Smooth muscle cell (in vitro differentiated cells): ENCODE data around the gene FAM184A. TPM values are rescaled to one million over a fixed set of nuclear protein-coding genes. Genes with fewer than 3 reads are reported as not detected.

Source experiments
- DNase-seq: peaks from one replicate; lab custom pipeline; 2025; ENCODE audit not compliant: unreplicated experiment; lab: John Stamatoyannopoulos, UW
- H2AFZ ChIP-seq: fragments of 200-600 bp; sonication (generic); 2 replicates; pipeline ENCODE4 v1.6.0; 2016; ENCODE audit warnings: antibody characterized with exemption, low read depth, mild to moderate bottlenecking
- H3F3A ChIP-seq: fragments of 200-600 bp; sonication (generic); 2 replicates; pipeline ENCODE4 v1.6.0; 2017; ENCODE audit warnings: antibody characterized with exemption, low read depth
- H3K27ac ChIP-seq: fragments of 200-600 bp; sonication (generic); 2 replicates; pipeline ENCODE4 v1.5.1; 2016; ENCODE audit warnings: low read depth, mild to moderate bottlenecking
- H3K27me3 ChIP-seq: fragments of 200-600 bp; sonication (generic); 2 replicates; pipeline ENCODE4 v1.6.1; 2016; ENCODE audit warnings: low read depth, mild to moderate bottlenecking
- H3K36me3 ChIP-seq: fragments of 200-600 bp; sonication (generic); 2 replicates; pipeline ENCODE4 v1.5.1; 2016; ENCODE audit warnings: low read depth
- H3K4me1 ChIP-seq: fragments of 200-600 bp; sonication (generic); 2 replicates; pipeline ENCODE4 v1.5.1; 2016; ENCODE audit warnings: low read depth
- H3K4me2 ChIP-seq: fragments of 200-600 bp; sonication (generic); 2 replicates; pipeline ENCODE4 v1.6.0; 2016; ENCODE audit warnings: mild to moderate bottlenecking
- H3K4me3 ChIP-seq: fragments of 200-600 bp; sonication (generic); 2 replicates; pipeline ENCODE4 v1.5.1; 2016; ENCODE audit warnings: mild to moderate bottlenecking
- H3K79me2 ChIP-seq: fragments of 200-600 bp; sonication (generic); 2 replicates; pipeline ENCODE4 v1.6.0; 2016; ENCODE audit warnings: low read depth, mild to moderate bottlenecking
- H3K9ac ChIP-seq: fragments of 200-600 bp; sonication (generic); 2 replicates; pipeline ENCODE4 v1.6.0; 2016; ENCODE audit warnings: low read depth
- H3K9me3 ChIP-seq: fragments of 200-600 bp; sonication (generic); replicated peaks from 2 replicates; pipeline ENCODE4 v1.5.1; 2016; ENCODE audit warnings: low read depth
- H4K20me1 ChIP-seq: fragments of 200-600 bp; sonication (generic); 2 replicates; pipeline ENCODE4 v1.6.0; 2016; ENCODE audit warnings: low read depth
- CTCF ChIP-seq: fragments of 200-600 bp; sonication (generic); IDR thresholded peaks from 2 replicates; pipeline ENCODE4 v1.5.1; 2017; ENCODE audit warnings: borderline replicate concordance, mild to moderate bottlenecking, antibody characterized with exemption; ENCODE audit not compliant: insufficient read depth, poor library complexity, severe bottlenecking
- WGBS: methylation state at CpG from one replicate; pipeline ENCODE4 v1.1.7; 2016; ENCODE audit warnings: low lambda C conversion rate; 5-methylcytosine and 5-hydroxymethylcytosine counted together
- polyA plus RNA-seq: library from polyadenylated mRNA; unstranded; fragments of >200 nt; fragmentation: Nextera tagmentation; extraction: Ambion mirVana; gene quantifications from 2 replicates; pipeline ENCODE4 v1.2.1, GENCODE V29; 2016
- total RNA-seq: library from RNA; depleted of rRNA; stranded (reverse); fragments of >200 nt; gene quantifications from 2 replicates; pipeline ENCODE4 v1.2.3, GENCODE V29; 2014

FAM184A gene
- total and polyA plus RNA-seq, 2 experiments from 2014 or later, result 0.23 to 0.31 TPM

- H4K20me1 ChIP-seq, result no peaks in the 10 kb centered on the region
- H3K9me3 ChIP-seq, result no peaks in the 10 kb centered on the region
- H2AFZ ChIP-seq, result no peak overlapping the region
- no peak overlapping the region for H3K27ac ChIP-seq
- TF ChIP-seq CTCF, result no peak
- no peak overlapping the region for H3K4me2 ChIP-seq
- no peaks in the 10 kb centered on the region for H3F3A ChIP-seq
- H3K36me3 ChIP-seq, result no peaks in the 10 kb centered on the region
- no peak overlapping the region for H3K9ac ChIP-seq
- WGBS, result 98% methylated on average over 3 of the region's 3 CpGs
- H3K4me1 ChIP-seq, result no peaks in the 10 kb centered on the region
- no peak overlapping the region for H3K4me3 ChIP-seq
- no peak for DNase-seq
- H3K79me2 ChIP-seq, result no peaks in the 10 kb centered on the region
- H3K27me3 ChIP-seq, result no peaks in the 10 kb centered on the region
These were observed 107.6 kb downstream of the FAM184A start for GRCh38 chr6:118970866-118971265.

DNA sequence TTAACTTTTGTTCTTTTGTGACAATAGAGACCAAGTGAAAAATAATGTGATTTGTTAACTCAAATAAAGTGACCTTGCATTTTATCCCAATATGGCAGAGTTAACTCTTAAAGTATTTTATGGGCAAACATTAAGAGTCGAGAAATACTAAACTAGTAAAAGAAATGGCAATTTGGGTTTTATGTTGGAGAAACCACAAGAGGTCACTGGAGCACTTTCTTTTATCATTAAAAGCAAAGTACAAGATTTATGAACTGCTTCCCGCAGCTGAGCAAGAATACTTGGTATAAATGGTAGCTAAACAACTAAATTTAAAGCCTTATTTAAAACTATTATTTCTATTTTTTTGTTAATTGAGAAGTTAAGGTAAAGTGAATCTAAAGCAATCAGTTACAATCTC, 110.0 kb downstream of the FAM184A start:
- DNase-seq, result no peak
- H3K4me1 ChIP-seq, result no peaks in the 10 kb centered on the region
- WGBS, result 48% methylated on average over 2 of the region's 2 CpGs

DNA sequence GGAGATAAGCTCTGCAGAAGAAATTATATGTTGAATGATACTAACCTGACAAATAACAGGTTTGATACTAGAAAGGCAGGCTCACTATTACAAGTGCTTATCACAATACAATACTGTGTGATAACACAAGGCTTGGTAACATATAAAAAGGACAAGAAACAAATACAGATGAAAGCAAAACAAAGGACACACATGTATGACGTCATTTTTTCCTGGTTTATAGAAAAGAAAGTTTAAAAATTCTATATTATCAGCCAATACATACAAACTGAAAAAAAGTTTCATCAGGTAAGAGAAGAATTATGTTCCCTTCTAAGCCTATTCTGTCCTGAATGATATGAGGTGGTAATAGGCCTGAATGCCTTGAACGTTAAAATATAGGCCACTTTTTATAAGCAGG, 111.2 kb downstream of the FAM184A start:
- Histone ChIP-seq H3K9me3 (no peaks in the 10 kb centered on the region), H3K27me3 (no peaks in the 10 kb centered on the region), H3K4me2 (no peak overlapping the region), H3K79me2 (no peaks in the 10 kb centered on the region), H3K36me3 (no peaks in the 10 kb centered on the region), H2AFZ (no peak overlapping the region), H3K9ac (no peak overlapping the region), H3K4me3 (no peak overlapping the region), H4K20me1 (no peaks in the 10 kb centered on the region), H3F3A (no peaks in the 10 kb centered on the region), H3K27ac (no peak overlapping the region), H3K4me1 (no peaks in the 10 kb centered on the region)
- no peak for TF ChIP-seq CTCF
- no peak for DNase-seq
- WGBS, result 94% methylated on average over 2 of the region's 2 CpGs

More for the DNA sequence above, 110.0 kb downstream of the FAM184A start:
- Histone ChIP-seq H3K27me3 (no peaks in the 10 kb centered on the region), H3K36me3 (no peaks in the 10 kb centered on the region), H3K9me3 (no peaks in the 10 kb centered on the region), H4K20me1 (no peaks in the 10 kb centered on the region), H3K4me3 (no peak overlapping the region), H3K9ac (no peak overlapping the region), H3K27ac (no peak overlapping the region), H3K79me2 (no peaks in the 10 kb centered on the region), H2AFZ (no peak overlapping the region), H3K4me2 (no peak overlapping the region), H3F3A (no peaks in the 10 kb centered on the region)
- TF ChIP-seq CTCF, result peak; percentile 48

DNA sequence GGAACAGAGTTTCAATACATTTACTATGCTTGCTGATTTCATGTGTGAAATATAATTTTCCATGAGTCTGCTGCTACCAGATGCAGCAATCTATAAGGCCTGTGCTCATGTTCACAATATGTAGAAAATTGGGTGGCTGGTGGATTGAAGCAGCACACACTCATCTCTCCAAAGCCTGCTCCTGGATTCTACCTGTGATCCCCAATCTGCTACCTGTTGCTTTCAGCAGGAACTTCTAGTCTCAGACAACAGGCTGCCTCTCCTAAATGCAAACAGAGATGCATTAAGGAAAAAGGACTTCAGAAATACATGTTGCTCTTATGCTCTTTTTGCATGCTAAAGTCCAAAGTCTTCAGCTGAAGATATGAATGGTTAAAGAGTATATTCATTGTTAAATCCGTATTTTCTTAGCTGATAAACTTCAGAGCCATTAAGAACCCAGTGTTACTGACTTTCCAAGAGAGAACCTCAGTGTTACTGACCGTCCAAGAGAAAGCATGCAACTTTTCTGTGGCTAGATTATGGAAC, 112.6 kb downstream of the FAM184A start:
- Histone ChIP-seq H3K4me3 (no peak overlapping the region), H3K36me3 (no peaks in the 10 kb centered on the region), H3K9ac (no peak overlapping the region), H4K20me1 (no peaks in the 10 kb centered on the region), H3K79me2 (no peaks in the 10 kb centered on the region), H3K27ac (no peak overlapping the region), H3K27me3 (no peaks in the 10 kb centered on the region), H3K9me3 (no peaks in the 10 kb centered on the region), H3K4me2 (no peak overlapping the region), H3F3A (no peaks in the 10 kb centered on the region), H3K4me1 (peaks cover 6% of the 10 kb centered on the region), H2AFZ (no peak overlapping the region)
- no peak for DNase-seq
- TF ChIP-seq CTCF, result no peak
- WGBS, result 83% methylated on average over 2 of the region's 2 CpGs
